GM10248 (cell line): ENCODE measurements around the gene RIN1.

Experiments
- CTCF ChIA-PET: fragments of 300-600 bp; sonication (Branson Sonifier 250); formaldehyde crosslinking; extraction: SDS; loops from one replicate; lab custom pipeline; 2021; ENCODE audit warnings: antibody characterized with exemption; lab: Yijun Ruan, JAX
- POLR2A ChIA-PET: fragments of 350-650 bp; sonication (Branson Sonifier 250); formaldehyde crosslinking; extraction: SDS; loops from one replicate; lab custom pipeline; 2020; ENCODE audit warnings: antibody characterized with exemption; lab: Yijun Ruan, JAX
- DNase-seq: peaks from one replicate; pipeline ENCODE4 v3.0.0; 2012; ENCODE audit errors: extremely low spot score
- CTCF ChIP-seq: IDR thresholded peaks from 2 replicates; pipeline ENCODE4 v1.5.1; 2012; ENCODE audit warnings: mild to moderate bottlenecking, low read depth; ENCODE audit errors: extremely low read depth, missing control alignments, control extremely low read depth

Gene RIN1

DNA sequence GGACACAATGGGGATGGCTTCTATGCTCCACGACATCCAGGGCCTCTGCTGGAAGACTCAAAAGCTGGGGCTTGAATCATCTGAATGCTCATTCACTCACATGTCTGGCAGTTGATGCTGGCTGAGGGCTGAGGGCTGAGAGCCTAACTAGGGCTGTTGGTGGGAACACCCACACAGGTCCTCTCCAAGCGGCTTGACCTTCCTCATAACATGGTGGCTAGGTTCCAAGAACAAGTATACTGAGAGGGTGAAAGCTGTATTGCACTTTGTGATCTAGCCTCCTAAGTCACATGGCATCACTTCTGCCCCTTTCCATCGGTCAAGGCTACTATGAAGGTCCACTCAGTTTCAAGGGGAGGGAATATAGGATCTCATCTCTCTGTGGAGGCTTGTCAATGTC, 37.0 kb downstream of the RIN1 start:
- DNase-seq, result no peak
- CTCF ChIA-PET, result interaction anchor here (0.7 to 8.7 kb wide), 3 partner anchors 12 to 40 kb away, joined by 3 to 81 read pairs (median 6); no protein-coding TSS in a partner anchor
- TF ChIP-seq CTCF, result no peak
- POLR2A ChIA-PET, result no interaction called here

DNA sequence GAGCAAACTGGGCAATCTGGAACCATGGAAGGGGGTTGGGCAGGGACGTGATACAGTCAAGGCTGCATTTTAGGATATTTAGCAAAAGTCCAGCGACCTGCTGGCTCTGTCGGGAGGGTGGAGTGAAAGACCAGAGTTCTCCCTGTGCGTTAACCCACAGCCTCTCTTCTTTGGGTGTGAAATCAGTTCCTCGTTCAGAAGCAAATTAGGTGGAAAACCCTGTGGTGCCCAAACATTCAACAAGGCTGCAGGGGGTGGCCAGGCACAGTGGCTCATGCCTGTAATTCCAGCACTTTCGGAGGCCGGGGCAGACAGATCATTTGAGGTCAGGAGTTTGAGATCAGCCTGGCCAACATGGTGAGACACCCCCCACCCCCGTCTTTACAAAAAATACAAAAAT, 38.6 kb downstream of the RIN1 start:
- POLR2A ChIA-PET, result no interaction called here
- no peak for DNase-seq
- CTCF ChIA-PET, result interaction anchor here (0.9 to 8.7 kb wide), 6 partner anchors 14 to 89 kb away, joined by 3 to 81 read pairs (median 4); no protein-coding TSS in a partner anchor
- no peak for TF ChIP-seq CTCF

DNA sequence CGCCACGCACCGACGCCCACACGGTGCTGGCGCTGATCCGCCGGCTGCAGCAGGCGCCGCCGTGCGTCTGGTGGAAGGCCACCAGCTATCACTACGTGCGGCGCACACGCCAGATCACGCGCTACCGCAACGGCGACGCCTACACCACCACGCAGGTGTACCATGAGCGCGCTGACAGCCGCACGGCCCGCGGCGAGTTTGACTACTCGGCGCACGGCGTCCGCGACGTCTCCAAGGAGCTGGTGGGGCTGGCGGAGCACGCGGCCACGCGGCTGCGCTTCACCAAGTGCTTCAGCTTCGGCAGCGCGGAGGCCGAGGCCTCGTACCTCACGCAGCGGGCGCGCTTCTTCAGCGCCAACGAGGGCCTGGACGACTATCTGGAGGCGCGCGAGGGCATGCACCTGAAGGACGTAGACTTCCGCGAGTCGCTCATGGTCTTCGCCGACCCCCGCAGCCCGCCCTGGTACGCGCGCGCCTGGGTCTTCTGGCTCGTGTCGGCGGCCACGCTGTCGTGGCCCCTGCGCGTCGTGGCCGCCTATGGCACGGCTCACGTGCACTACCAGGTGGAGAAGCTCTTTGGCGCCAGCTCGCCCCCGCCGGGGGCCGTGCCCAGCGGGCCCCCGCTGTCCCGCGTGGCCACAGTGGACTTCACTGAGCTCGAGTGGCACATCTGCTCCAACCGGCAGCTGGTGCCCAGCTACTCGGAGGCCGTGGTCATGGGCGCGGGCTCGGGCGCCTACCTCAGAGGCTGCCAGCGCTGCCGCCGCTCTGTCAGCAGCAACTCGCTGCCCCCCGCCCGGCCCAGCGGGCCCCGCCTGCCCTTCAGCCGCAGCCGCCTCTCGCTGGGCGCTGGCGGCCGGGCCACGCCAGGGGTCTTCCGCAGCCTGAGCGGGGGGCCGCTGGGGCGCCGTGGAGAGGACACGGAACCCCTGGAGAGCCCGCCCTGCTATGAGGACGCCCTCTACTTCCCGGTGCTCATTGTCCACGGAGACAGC, 41.3 kb downstream of the RIN1 start:
- ChIA-PET CTCF (interaction anchor here (1.5 to 8.7 kb wide), 3 partner anchors 12 to 91 kb away, joined by 5 to 81 read pairs (median 5); no protein-coding TSS in a partner anchor), POLR2A (interaction anchor here (0.6 kb wide), 1 partner anchor 142 kb away, joined by 4 read pairs; no protein-coding TSS in a partner anchor)
- TF ChIP-seq CTCF, result no peak
- no peak for DNase-seq

- CTCF ChIA-PET, result interaction anchor here (1.5 kb wide), 1 partner anchor 11 kb away, joined by 5 read pairs; no protein-coding TSS in a partner anchor
- TF ChIP-seq CTCF, result no peak
- POLR2A ChIA-PET, result no interaction called here
- DNase-seq, result no peak
Measured at GRCh38 chr11:66293777-66294625, 42.2 kb downstream of the RIN1 start.

DNA sequence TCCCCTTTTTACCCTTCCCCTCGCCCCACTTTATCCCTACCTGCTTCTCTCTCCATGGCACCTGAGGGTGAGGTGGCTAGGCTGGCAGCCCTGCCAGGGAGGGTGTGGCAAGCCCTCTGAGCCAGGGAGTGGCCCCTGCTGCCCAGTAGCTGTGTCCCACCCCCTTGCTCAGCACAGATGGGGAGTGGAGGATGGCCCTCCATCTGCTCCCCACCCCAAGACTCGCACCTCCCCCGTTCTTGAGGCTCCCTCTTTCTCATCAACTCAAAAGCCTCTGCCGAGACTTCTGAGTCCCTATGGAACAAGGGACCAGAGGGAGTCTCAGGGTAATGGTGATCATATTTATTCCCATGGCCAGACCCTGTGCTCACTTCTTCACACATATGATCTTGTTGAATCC, 42.9 kb downstream of the RIN1 start:
- CTCF ChIA-PET, result no interaction called here
- DNase-seq, result no peak

More for the DNA sequence above, 42.9 kb downstream of the RIN1 start:
- POLR2A ChIA-PET, result no interaction called here
- no peak for TF ChIP-seq CTCF
